H1 (cell line): ENCODE measurements around the gene PPP1R14B. TPM values are rescaled to one million over a fixed set of nuclear protein-coding genes. Genes with fewer than 3 reads are reported as not detected.

Experiments
- CTCF ChIA-PET: fragments of 300-600 bp; sonication (Branson Sonifier 250); formaldehyde crosslinking; loops from one replicate; lab custom pipeline; 2021; ENCODE audit not compliant: partially characterized antibody; lab: Charles Lee
- POLR2A ChIA-PET: fragments of 300-600 bp; sonication (Branson Sonifier 250); formaldehyde crosslinking; loops from one replicate; lab custom pipeline; 2021; ENCODE audit warnings: inconsistent platforms; ENCODE audit not compliant: partially characterized antibody; lab: Charles Lee
- DNase-seq, 2 experiments: peaks; one replicate each; pipeline versions ENCODE4 v3.0.0 to v3.0.0-alpha.2; 2010 to 2022; ENCODE audit warnings: low spot score in 2 of 2, low read depth in 1 of 2, mixed read lengths in 1 of 2
- FAIRE-seq: peaks from 2 replicates; lab custom pipeline; 2011; peaks lifted over from hg19 to GRCh38; lab: Jason Lieb, UNC
- H2AFZ ChIP-seq: 2 replicates; pipeline ENCODE4 v1.8.1; 2012; ENCODE audit warnings: low read length, inconsistent platforms
- H2AK5ac ChIP-seq: 2 replicates; pipeline ENCODE4 v1.6.1; 2013; ENCODE audit warnings: low read depth, low read length
- H2BK120ac ChIP-seq: replicated peaks from 2 replicates; pipeline ENCODE3; 2013; ENCODE audit warnings: low read depth, low read length, inconsistent platforms
- H2BK12ac ChIP-seq: 2 replicates; pipeline ENCODE4 v1.6.1; 2013; ENCODE audit warnings: low read depth, low read length
- H2BK15ac ChIP-seq: 2 replicates; pipeline ENCODE4 v1.6.1; 2013; ENCODE audit warnings: low read length
- H2BK20ac ChIP-seq: 2 replicates; pipeline ENCODE4 v1.6.1; 2013; ENCODE audit warnings: low read length
- H2BK5ac ChIP-seq: 2 replicates; pipeline ENCODE4 v1.6.1; 2013; ENCODE audit warnings: low read depth, low read length
- H3K14ac ChIP-seq: 2 replicates; pipeline ENCODE4 v1.6.1; 2013; ENCODE audit warnings: inconsistent platforms; ENCODE audit not compliant: insufficient read length
- H3K18ac ChIP-seq: 2 replicates; pipeline ENCODE4 v1.6.1; 2013; ENCODE audit warnings: low read length; ENCODE audit errors: extremely low read depth
- H3K23ac ChIP-seq: 2 replicates; pipeline ENCODE4 v1.6.1; 2013; ENCODE audit warnings: inconsistent platforms; ENCODE audit not compliant: insufficient read length
- H3K23me2 ChIP-seq: 2 replicates; pipeline ENCODE4 v1.6.1; 2013; ENCODE audit warnings: low read depth, low read length
- H3K27ac ChIP-seq: 2 replicates; pipeline ENCODE4 v1.6.1; 2011; ENCODE audit warnings: low read depth, low read length, inconsistent platforms
- H3K27me3 ChIP-seq, 4 experiments: replicated peaks in 1 of 4; 1 replicate in 1 of 4; 2 replicates in 3 of 4; pipeline versions ENCODE4 v1.6.1 to v1.8.1; 2011 to 2013; ENCODE audit warnings: low read length in 3 of 4, mild to moderate bottlenecking in 3 of 4, inconsistent platforms in 2 of 4, mixed read lengths in 2 of 4, moderate library complexity in 1 of 4; ENCODE audit not compliant: control insufficient read depth in 3 of 4, insufficient read depth in 3 of 4; ENCODE audit errors: extremely low read depth in 1 of 4
- H3K36me3 ChIP-seq, 4 experiments: 2 replicates each; pipeline versions ENCODE4 v1.6.1 to v1.8.1; 2011 to 2013; ENCODE audit warnings: mild to moderate bottlenecking in 4 of 4, low read length in 3 of 4, moderate library complexity in 2 of 4, control low read depth in 1 of 4, inconsistent platforms in 1 of 4; ENCODE audit not compliant: insufficient read depth in 4 of 4, control insufficient read depth in 2 of 4
- H3K4ac ChIP-seq: replicated peaks from 2 replicates; pipeline ENCODE3; 2013; ENCODE audit warnings: low read length, low read depth, mixed read lengths, inconsistent platforms; ENCODE audit not compliant: insufficient read length
- H3K4me1 ChIP-seq, 4 experiments: replicated peaks in 1 of 4; 1 replicate in 1 of 4; 2 replicates in 3 of 4; pipeline versions ENCODE4 v1.6.1 to v1.8.1; 2011 to 2013; ENCODE audit warnings: low read length in 3 of 4, inconsistent platforms in 2 of 4, mixed read lengths in 1 of 4; ENCODE audit not compliant: insufficient read depth in 4 of 4, control insufficient read depth in 3 of 4
- H3K4me2 ChIP-seq, 2 experiments: 2 replicates each; pipeline versions ENCODE4 v1.6.1 to v1.8.1; 2011 to 2013; ENCODE audit warnings: low read depth in 2 of 2, low read length in 2 of 2, control low read depth in 1 of 2, inconsistent platforms in 1 of 2, mild to moderate bottlenecking in 1 of 2; ENCODE audit not compliant: insufficient read depth in 1 of 2
- H3K4me3 ChIP-seq, 4 experiments: fragments of 200-600, 300-600 bp in 1 of 4; sonication (generic), shearing (Covaris generic), sonication (Bioruptor Twin) in 1 of 4; 2 replicates each; pipeline versions ENCODE4 v1.5.1 to v1.8.1; 2011 to 2016; ENCODE audit warnings: low read length in 4 of 4, low read depth in 3 of 4, control low read depth in 2 of 4, inconsistent platforms in 2 of 4, mild to moderate bottlenecking in 2 of 4, mixed read lengths in 1 of 4, moderate library complexity in 1 of 4; ENCODE audit not compliant: insufficient read depth in 2 of 4; ENCODE audit errors: extremely low read depth in 1 of 4
- H3K56ac ChIP-seq: replicated peaks from 2 replicates; pipeline ENCODE3; 2013; ENCODE audit warnings: low read depth, mild to moderate bottlenecking, mixed read lengths, low read length, inconsistent platforms; ENCODE audit not compliant: insufficient read length
- H3K79me1 ChIP-seq: 2 replicates; pipeline ENCODE4 v1.6.1; 2013; ENCODE audit warnings: low read depth, low read length, control low read depth
- H3K79me2 ChIP-seq, 2 experiments: 2 replicates each; pipeline versions ENCODE4 v1.6.1 to v1.8.1; 2012 to 2013; ENCODE audit warnings: low read length in 2 of 2, mild to moderate bottlenecking in 2 of 2, inconsistent platforms in 1 of 2; ENCODE audit not compliant: insufficient read depth in 2 of 2, control insufficient read depth in 1 of 2
- H3K9ac ChIP-seq, 4 experiments: replicated peaks in 1 of 4; 1 replicate in 1 of 4; 2 replicates in 3 of 4; pipeline versions ENCODE4 v1.6.1 to v1.8.1; 2011 to 2013; ENCODE audit warnings: low read depth in 3 of 4, low read length in 3 of 4, control low read depth in 2 of 4, mild to moderate bottlenecking in 2 of 4, moderate library complexity in 2 of 4, inconsistent platforms in 1 of 4; ENCODE audit errors: extremely low read depth in 1 of 4
- H3K9me3 ChIP-seq, 2 experiments: 2 replicates each; pipeline versions ENCODE4 v1.6.1 to v1.8.1; 2012 to 2013; ENCODE audit warnings: mild to moderate bottlenecking in 2 of 2, moderate library complexity in 2 of 2, control low read depth in 1 of 2, inconsistent platforms in 1 of 2, low read depth in 1 of 2, low read length in 1 of 2, mixed read lengths in 1 of 2; ENCODE audit not compliant: insufficient read depth in 2 of 2
- H4K20me1 ChIP-seq, 2 experiments: replicated peaks in 1 of 2; 2 replicates each; pipeline versions ENCODE3 to v1.8.1; 2011 to 2013; ENCODE audit warnings: inconsistent platforms in 2 of 2, low read length in 2 of 2, mild to moderate bottlenecking in 1 of 2; ENCODE audit not compliant: insufficient read depth in 2 of 2, control insufficient read depth in 1 of 2
- H4K5ac ChIP-seq: 2 replicates; pipeline ENCODE4 v1.6.1; 2013; ENCODE audit warnings: low read length, low read depth, mixed read lengths, inconsistent platforms; ENCODE audit not compliant: insufficient read length
- H4K8ac ChIP-seq: 2 replicates; pipeline ENCODE4 v1.8.0; 2013; ENCODE audit warnings: mild to moderate bottlenecking, moderate library complexity, low read length, inconsistent platforms; ENCODE audit not compliant: insufficient read depth; ENCODE audit errors: extremely low read depth
- H4K91ac ChIP-seq: replicated peaks from 2 replicates; pipeline ENCODE3; 2013; ENCODE audit warnings: low read length, mixed read lengths, inconsistent platforms; ENCODE audit not compliant: insufficient read length
- HDAC2 ChIP-seq, 2 experiments: fragments of 300-600 bp in 1 of 2; sonication (generic) in 1 of 2; IDR thresholded peaks; 2 replicates each; pipeline ENCODE4 v1.6.1; 2011 to 2012; ENCODE audit warnings: low read depth in 2 of 2, low read length in 2 of 2, mild to moderate bottlenecking in 2 of 2, moderate library complexity in 2 of 2, borderline replicate concordance in 1 of 2, inconsistent platforms in 1 of 2
- KDM4A ChIP-seq: IDR thresholded peaks from one replicate; pipeline ENCODE4 v1.7.1; 2012; ENCODE audit warnings: low read depth, mild to moderate bottlenecking, moderate library complexity, low read length, inconsistent platforms; ENCODE audit not compliant: severe bottlenecking
- PHF8 ChIP-seq: fragments of 200-600 bp; sonication (generic); conservative IDR thresholded peaks from 2 replicates; pipeline ENCODE4 v1.7.1; 2012; ENCODE audit warnings: low read depth, mild to moderate bottlenecking, inconsistent platforms, low read length, moderate library complexity
- POLR2A ChIP-seq, 2 experiments: IDR thresholded peaks; 1 replicate in 1 of 2; 2 replicates in 1 of 2; pipeline ENCODE4 v1.6.1; 2011; ENCODE audit warnings: low read depth in 2 of 2, low read length in 2 of 2, mild to moderate bottlenecking in 2 of 2; ENCODE audit errors: control extremely low read depth in 1 of 2
- POLR2AphosphoS5 ChIP-seq: IDR thresholded peaks from 2 replicates; pipeline ENCODE4 v1.6.1; 2011; ENCODE audit warnings: low read depth, low read length
- SP1 ChIP-seq: IDR thresholded peaks from 2 replicates; pipeline ENCODE4 v1.6.1; 2011; ENCODE audit warnings: low read depth, low read length
- SRF ChIP-seq: IDR thresholded peaks from 2 replicates; pipeline ENCODE4 v1.6.1; 2011; ENCODE audit warnings: mild to moderate bottlenecking, low read depth, low read length, moderate library complexity
- TBP ChIP-seq: IDR thresholded peaks from 2 replicates; pipeline ENCODE4 v1.6.1; 2011; ENCODE audit warnings: low read depth, low read length, improper control_type of control experiment
- TEAD4 ChIP-seq: IDR thresholded peaks from 2 replicates; pipeline ENCODE4 v1.6.1; 2012; ENCODE audit warnings: low read depth, low read length, inconsistent platforms, mixed read lengths
- YY1 ChIP-seq: IDR thresholded peaks from 2 replicates; pipeline ENCODE4 v1.6.1; 2011; ENCODE audit warnings: low read depth, mild to moderate bottlenecking, low read length
- WGBS, 2 experiments: shearing (Covaris generic) in 1 of 2; methylation state at CpG; one replicate each; pipeline versions ENCODE4 v1.1.6 to v1.1.7; 2013 to 2015; ENCODE audit warnings: low lambda C conversion rate in 2 of 2, mixed read lengths in 2 of 2, inconsistent platforms in 1 of 2, low coverage in 1 of 2, missing lambda C conversion rate in 1 of 2; ENCODE audit not compliant: insufficient replicate concordance in 2 of 2, insufficient coverage in 1 of 2, insufficient read length in 1 of 2; ENCODE audit errors: extremely low coverage in 1 of 2, missing lambda C conversion rate in 1 of 2; 5-methylcytosine and 5-hydroxymethylcytosine counted together
- polyA plus RNA-seq, 7 experiments: library from polyadenylated mRNA; depleted of rRNA in 3 of 7; stranded (reverse) in 5 of 7; unstranded in 2 of 7; fragments of >200 nt in 5 of 7; fragments of 200-250 nt in 2 of 7; gene quantifications; 1 replicate in 5 of 7; 2 replicates in 1 of 7; 4 replicates in 1 of 7; pipeline versions ENCODE4 v1.2.1 to v1.2.3, GENCODE V29; 2011 to 2013; ENCODE audit warnings: missing spikeins in 2 of 7, mixed read lengths in 2 of 7
- total RNA-seq: library from RNA; stranded (reverse); fragmentation: NEBNext Ultra II Directional; extraction: Animal tissue kit (Norgen Biotek cat#: 25700); gene quantifications from 2 replicates; pipeline ENCODE4 v1.2.1, GENCODE V29; 2021

Gene PPP1R14B
- total and polyA plus RNA-seq, 2 of the 8 experiments (the other 6 are each of a cell fraction or from before 2014, with no cell fraction given) = 265 to 419 TPM

DNA sequence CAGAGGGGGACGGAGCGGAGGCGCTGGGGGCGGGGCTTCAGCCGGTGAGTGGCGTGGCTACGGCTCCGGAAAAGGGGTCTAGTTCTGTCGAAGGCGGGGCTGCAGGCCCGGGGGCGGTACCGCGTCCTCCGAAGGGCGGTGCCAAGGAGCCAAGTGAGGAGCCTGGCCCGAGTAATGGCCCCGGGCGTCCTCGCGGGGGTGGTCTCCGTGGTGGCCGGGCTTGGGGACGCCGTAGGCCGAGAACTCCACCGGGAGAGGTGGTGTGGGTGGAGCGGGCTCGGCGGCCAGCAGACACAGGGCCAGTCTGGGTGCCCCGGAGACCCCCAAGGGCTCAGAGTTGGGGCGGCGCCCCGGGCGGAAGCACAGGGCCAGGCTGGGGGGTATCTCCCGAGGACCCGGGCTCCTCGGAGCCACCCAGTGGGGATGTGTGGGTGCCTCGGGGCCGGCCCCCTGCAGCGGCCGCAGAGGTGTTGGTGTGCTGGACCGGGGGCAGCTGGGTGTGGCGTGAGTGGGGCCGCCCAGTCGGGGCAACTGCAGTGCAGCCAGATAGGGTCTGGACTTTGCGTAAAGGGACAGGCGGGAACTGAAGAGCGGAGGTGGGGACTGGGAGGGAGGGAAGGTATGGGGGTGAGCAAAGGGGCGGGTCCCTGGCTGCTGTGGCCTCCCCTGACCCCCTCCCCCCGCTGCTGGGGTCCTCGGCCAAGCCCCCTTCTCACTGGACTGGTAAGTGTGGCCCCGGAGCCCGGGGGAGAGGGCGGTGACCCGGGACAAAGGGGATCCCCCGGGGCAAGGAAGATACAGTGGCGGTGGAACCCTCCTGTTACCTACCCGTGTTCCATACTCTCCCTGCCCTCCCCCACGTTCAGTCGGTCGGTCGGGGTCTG is 5.0 kb downstream of the PPP1R14B start:
- peak overlapping the region; percentile 72; the same call in 1 of the 2 replicates for H2BK20ac ChIP-seq
- 1% methylated on average over 44 of the region's 63 CpGs; no CpG with 5 or more reads in 1 of the 2 experiments for WGBS, 2 experiments
- POLR2A ChIA-PET = interaction anchor here (0.7 to 13.1 kb wide), 13 partner anchors 7 to 243 kb away, joined by 3 to 352 read pairs (median 35); partner anchors contain the start of genes BAD, DNAJC4, FERMT3 and GPR137
- CTCF ChIA-PET = interaction anchor here (0.5 to 3.9 kb wide), 8 partner anchors 9 to 1569 kb away, joined by 3 to 17 read pairs (median 4); partner anchors contain the start of genes NUDT22 and TRPT1
- FAIRE-seq (no peak), DNase-seq (peak; percentile 82 to 99)
- H4K8ac ChIP-seq = peak overlapping the region; percentile 92
- H3K4ac ChIP-seq = peak overlapping the region; percentile 38
- H4K91ac ChIP-seq = peak overlapping the region; percentile 66
- peak overlapping the region; percentile 38; the same call in 1 of the 2 replicates for H3K27ac ChIP-seq
- H2BK15ac ChIP-seq = 0 out of 2 replicates have a peak overlapping the region, but pooled peaks have one; percentile 46
- H3K4me1 ChIP-seq = peaks cover 0 to 18% (median 12%) of the 10 kb centered on the region in 4 experiments; a peak in 6 of 7 replicates
- no peak overlapping the region for H2BK120ac ChIP-seq
- peak overlapping the region; percentile 90 for H3K56ac ChIP-seq
- peak overlapping the region; percentile 65 to 81 (median 65); a peak in 6 of 7 replicates for H3K9ac ChIP-seq
- H3K36me3 ChIP-seq = peaks cover 0 to 19% (median 7%) of the 10 kb centered on the region in 4 experiments; a peak in 4 of 8 replicates
- H2BK12ac ChIP-seq = no peak overlapping the region
- H3K4me2 ChIP-seq = peak overlapping the region; percentile 79 to 82
- H3K23ac ChIP-seq = no peak overlapping the region
- no peaks in the 10 kb centered on the region for H3K27me3 ChIP-seq
- H3K14ac ChIP-seq = no peak overlapping the region
- peaks cover 0 to 13% of the 10 kb centered on the region in 2 experiments for H4K20me1 ChIP-seq
- peak overlapping the region; percentile 74 for H4K5ac ChIP-seq
- H2BK5ac ChIP-seq = peak overlapping the region; percentile 88; the same call in 1 of the 2 replicates
- H2AFZ ChIP-seq = no peak overlapping the region
- H3K18ac ChIP-seq = peak overlapping the region; percentile 71
- H3K79me1 ChIP-seq = peaks cover 6% of the 10 kb centered on the region
- H3K79me2 ChIP-seq = peaks cover 6 to 21% of the 10 kb centered on the region in 2 experiments; a peak in 3 of 4 replicates
- peak overlapping the region; percentile 82; the same call in 1 of the 2 replicates for H2AK5ac ChIP-seq
- no peaks in the 10 kb centered on the region for H3K9me3 ChIP-seq
- peak overlapping the region; percentile 61 to 82 (median 78) for H3K4me3 ChIP-seq
- peaks cover 16% of the 10 kb centered on the region for H3K23me2 ChIP-seq
- peak; percentile 82; the same call in 1 of the 2 replicates for TF ChIP-seq YY1
- peak; percentile 40; the same call in 1 of the 2 replicates for TF ChIP-seq TEAD4
- peak; percentile 45; the same call in 1 of the 2 replicates for TF ChIP-seq SP1
- TF ChIP-seq KDM4A = peak; percentile 39
- no peak for TF ChIP-seq SRF
- TF ChIP-seq PHF8 = peak; percentile 40
- peak in 1 of 2 experiments; percentile 32; a peak in 1 of 4 replicates for TF ChIP-seq HDAC2 (IDR thresholded peaks at IDR 0.05; ENCODE audit: borderline replicate concordance in 1 of 2, low read depth in 2 of 2, low read length in 2 of 2)
- TF ChIP-seq POLR2AphosphoS5 = peak; percentile 4; the same call in 1 of the 2 replicates
- TF ChIP-seq POLR2A (IDR thresholded peaks at IDR 0.05; ENCODE audit: control extremely low read depth in 1 of 2, low read depth in 2 of 2, low read length in 2 of 2) = peak in 1 of 2 experiments; percentile 54; a peak in 2 of 3 replicates
- TF ChIP-seq TBP = no peak
